A172 (cell line): ENCODE results near the gene SMIM38. TPM values are rescaled to one million over a fixed set of nuclear protein-coding genes. Genes with fewer than 3 reads are reported as not detected.
"Not testable (repeated sequence)": the region's sequence is repeated elsewhere in the genome, so short reads cannot be mapped to it uniquely, and the experiment has no call there.

ENCODE experiments used
- DNase-seq: peaks from one replicate; pipeline ENCODE4 v3.0.0-alpha.2; 2015; ENCODE audit warnings: low spot score
- total RNA-seq: library from RNA; depleted of rRNA; stranded (reverse); fragments of >200 nt; shearing (Covaris generic); gene quantifications from 2 replicates; pipeline ENCODE4 v1.2.3, GENCODE V29; 2014

The SMIM38 gene
- total RNA-seq, 1 experiment from 2014 or later: 1.8 TPM

DNA sequence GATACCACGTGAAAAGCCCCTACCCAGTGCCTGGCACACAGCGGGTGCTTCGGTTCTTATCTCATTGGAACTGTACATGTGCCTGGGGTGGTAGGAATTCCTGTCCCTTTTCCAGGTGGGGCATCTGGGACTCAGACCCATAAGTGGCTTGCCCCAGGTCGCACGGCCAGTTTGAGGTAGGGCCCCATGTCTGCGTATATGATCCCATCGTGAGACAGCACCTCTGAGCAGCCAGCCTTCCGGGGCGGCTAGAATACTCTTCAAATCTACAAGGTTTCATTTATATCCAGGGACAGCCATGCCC, 33.5 kb upstream of the SMIM38 start:
- no peak for DNase-seq

- peak; percentile 98 for DNase-seq
These were observed 32.9 kb upstream of the SMIM38 start for GRCh38 chr11:69122630-69123431.

GRCh38 chr11:69123593-69124545, 31.9 kb upstream of the SMIM38 start:
- DNase-seq: no peak

- DNase-seq: no peak
These were observed 29.9 kb upstream of the SMIM38 start for GRCh38 chr11:69125861-69126260.

DNA sequence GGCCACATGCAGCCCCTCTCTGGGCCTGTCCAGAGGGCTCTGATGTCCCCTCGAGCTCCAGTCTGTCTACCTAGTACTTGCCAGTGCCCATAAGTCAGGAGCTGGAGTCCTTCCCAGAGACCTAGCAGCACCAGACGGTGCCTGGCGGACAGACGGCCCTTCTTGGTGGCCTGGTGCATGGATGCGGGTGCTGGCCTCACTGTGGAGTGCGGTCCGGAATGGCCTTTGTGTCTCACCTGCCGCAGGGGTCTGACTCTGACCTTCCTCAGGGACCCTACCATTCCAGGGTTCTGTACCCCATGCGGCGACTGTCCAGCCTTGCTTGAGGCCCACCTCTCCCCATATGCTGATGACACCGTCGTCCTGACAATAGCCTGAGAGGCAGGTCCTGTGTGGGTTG, 29.4 kb upstream of the SMIM38 start:
- no peak for DNase-seq

DNA sequence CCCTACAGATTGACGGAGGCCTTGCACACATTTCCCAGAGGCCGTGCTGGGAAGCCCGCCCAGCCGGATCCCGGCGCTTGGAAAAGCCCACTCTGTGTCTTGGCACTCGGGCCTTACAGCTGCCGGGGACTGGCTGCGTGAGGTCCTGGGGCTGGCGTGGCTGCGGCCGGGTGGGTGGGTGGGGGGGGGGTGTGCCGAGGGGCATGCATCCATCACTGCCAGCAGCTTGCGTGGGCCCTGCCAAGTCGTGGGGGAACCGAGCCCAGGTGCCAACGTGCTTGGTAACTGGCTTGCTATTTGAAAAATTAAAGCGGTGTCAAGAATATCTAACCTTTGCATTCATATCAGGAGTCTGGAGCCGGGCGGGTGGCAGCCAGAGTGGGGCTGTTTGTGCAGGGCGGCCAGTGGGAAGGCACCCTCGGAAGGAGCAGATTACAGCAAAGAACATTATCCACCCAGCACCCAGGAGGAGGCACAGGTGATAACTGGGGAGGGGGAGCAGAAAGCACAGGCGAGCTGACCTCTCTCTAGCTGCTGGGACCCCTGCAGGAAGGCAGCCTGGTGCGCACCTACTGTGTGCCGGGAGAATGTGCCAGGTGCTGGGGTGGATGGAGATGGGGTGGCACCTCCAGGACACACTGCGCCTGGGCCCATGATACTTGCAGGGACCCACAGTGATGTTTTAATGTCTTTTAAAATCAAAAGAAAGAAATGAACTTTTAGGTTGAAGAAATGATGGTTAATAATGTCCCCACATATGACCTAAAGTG, 28.5 kb upstream of the SMIM38 start:
- DNase-seq: no peak

DNA sequence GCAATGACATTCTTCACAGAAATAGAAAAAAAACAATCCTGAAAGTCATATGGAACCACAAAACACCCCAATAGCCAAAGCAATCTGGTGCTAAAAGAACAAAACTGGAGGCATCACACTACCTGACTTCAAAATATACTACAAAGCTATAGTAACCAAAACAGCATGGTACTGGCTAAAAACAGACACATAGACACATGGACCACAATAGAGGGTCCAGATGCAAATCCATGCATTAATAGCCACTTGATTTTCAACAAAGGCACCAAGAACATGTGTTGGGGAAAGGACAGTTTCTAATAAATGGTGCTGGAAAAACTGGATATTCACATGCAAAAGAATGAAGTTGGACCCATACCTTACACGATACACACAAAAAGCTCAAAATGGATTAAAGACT, 27.9 kb upstream of the SMIM38 start:
- DNase-seq: no peak

- DNase-seq: no peak
These were observed 26.7 kb upstream of the SMIM38 start for GRCh38 chr11:69129053-69129452.

DNA sequence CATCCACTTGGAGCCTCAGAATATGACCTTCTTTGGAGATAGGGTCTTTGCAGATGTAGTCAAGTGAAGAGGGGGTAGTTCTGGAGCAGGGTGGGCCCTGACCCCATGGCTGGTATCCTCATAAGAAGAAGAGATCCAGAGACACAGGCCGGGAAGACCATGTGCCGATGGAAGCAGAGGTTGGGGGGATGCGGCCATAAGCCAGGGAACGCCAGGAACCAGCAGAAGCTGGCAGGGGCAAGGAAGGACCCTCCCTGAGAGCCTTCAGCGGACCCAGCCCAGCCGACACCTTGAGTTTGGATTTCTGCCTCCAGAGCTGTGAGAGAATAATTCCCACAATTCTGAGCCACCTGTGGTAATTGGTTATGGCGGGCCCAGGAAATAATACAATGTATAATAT, 26.1 kb upstream of the SMIM38 start:
- DNase-seq: no peak

DNA sequence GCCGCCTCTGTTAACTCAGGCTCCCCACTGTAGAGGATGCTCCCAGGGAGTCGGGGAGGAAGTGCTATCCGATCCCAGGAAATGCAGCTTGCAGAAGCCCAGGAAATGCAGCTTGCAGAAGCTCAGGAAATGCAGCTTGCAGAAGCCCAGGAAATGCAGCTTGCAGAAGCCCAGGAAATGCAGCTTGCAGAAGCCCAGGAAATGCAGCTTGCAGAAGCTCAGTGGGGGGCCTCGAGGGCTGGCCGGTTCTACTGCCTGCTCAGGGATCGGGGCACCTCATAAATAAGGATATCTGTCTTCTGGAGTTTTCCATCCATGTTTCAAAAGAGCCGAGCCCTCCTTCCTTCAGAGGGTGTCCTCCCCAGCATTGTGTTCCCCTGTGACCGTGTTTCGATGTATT, 25.1 kb upstream of the SMIM38 start:
- DNase-seq: no peak

GRCh38 chr11:69131121-69131566, 24.6 kb upstream of the SMIM38 start:
- DNase-seq: no peak

- DNase-seq: peak; percentile 84
These were observed 24.0 kb upstream of the SMIM38 start for GRCh38 chr11:69131644-69132300.

GRCh38 chr11:69132301-69132670, 23.4 kb upstream of the SMIM38 start:
- no peak for DNase-seq

GRCh38 chr11:69133251-69133650, 22.5 kb upstream of the SMIM38 start:
- DNase-seq: no peak

DNA sequence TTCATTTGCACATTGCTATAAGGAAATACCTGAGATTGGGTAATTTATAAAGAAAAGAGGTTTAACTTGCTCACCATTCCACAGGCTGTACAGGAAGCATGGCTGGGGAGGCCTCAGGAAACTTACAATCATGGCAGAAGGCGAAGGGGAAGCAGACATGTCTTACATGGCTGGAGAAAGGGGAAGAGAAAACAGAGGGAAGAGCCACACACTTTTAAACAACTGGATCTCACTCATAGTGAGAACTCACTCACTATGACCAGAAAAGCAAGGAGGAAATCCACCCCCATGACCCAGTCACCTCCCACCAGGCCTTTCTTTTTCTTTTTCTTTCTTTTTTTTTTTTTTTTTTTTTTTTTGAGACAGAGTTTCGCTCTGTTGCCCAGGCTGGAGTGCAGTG, 21.6 kb upstream of the SMIM38 start:
- DNase-seq: not testable (repeated sequence)

DNA sequence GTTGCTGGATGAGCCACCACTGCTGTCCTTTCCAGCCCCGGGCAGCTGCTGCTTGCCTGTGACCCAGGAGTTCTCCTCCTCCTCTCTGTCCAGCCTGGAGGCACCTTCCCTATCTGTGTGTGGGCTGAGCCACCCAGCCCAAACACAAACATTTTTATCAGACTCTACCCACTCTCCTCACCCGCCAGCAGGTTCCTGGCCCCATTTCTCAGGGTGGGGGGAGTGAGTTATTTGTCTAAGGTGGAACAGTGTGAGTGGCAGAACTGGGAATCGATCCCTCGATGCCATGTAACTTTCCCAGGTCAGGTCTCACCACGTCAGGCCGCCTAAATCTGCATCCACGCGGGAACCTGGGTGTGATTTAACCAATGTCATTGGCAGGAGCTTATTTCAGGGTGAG, 20.8 kb upstream of the SMIM38 start:
- no peak for DNase-seq

DNA sequence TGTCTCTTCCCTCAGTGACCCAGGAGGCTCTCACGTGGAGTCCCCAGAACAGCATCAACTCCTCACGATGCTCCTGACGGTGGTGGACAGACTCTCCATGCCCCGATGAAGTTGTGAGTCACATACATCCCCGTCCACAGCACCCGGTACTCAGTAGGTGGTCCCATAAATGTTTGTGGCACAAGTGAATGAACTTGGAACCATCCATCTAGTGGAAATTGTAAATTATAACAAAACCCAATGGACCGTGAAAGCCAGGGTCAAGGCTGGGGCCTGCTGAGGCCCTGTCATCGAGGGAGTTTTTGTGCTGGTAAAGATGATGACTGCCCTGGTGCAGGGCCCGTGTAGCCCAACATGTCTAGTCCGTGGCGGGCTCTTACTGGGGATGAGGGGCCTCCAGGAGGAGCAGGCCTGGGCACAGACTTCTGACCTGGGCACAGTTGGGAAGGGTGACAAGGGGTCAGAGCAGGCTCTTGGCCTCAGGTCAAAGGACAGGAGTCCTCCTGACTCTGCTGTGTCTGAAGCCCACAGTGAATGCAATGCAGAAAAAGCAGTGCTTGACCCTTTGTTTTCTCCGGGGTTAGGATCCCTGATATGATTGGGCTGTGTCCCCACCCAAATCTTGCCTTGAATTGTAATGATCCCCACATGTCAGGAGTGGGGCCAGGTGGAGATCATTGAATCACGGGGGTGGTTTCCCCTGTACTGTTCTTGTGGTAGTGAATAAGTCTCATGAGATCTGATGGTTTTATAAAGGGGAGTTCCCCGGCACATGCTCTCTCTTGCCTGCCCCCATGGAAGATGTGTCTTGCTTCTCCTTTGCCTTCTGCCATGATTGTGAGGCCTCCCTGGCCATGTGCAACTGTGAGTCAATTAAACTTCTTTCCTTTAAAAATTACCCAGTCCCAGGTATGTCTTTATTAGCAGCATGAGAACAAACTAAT, 20.0 kb upstream of the SMIM38 start:
- DNase-seq: peak; percentile 76

- no peak for DNase-seq
These were observed 19.3 kb upstream of the SMIM38 start for GRCh38 chr11:69136471-69136870.

GRCh38 chr11:69137151-69137844, 18.4 kb upstream of the SMIM38 start:
- no peak for DNase-seq

DNA sequence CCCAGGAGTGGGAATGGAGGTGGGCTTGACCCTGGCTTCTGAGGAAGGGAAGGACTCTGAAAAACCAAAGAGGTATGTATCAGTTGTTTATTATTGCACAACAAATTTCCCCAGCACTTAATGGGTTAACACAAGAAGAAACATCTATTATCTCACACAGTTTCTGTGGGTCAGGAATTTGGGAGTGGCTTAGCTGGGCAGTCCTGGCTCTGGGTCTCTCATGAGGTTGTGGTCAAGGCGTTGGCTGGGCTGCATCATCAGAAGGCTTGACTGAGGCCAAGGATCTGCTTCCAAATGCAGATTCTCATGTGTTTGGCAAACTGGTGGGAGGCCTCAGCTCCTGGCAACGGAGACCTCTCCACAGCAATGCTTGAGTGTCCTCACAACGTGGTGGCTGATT, 17.5 kb upstream of the SMIM38 start:
- DNase-seq: peak; percentile 93
